A673 (cell line): ENCODE measurements around the gene VDR. TPM values are rescaled to one million over a fixed set of nuclear protein-coding genes. Genes with fewer than 3 reads are reported as not detected.
A peak's percentile ranks its signal among the peaks of the same experiment; 100 is the strongest.

Experiments used
- BruUV-seq: library from RNA; stranded (reverse); fragments of 400-500 nt; replicated peaks from 2 replicates; lab custom pipeline; 2021; lab: Mats Ljungman, UMichigan
- CTCF ChIA-PET: fragments of 300-600 bp; sonication (Branson Sonifier 250); formaldehyde crosslinking; loops from one replicate; lab custom pipeline; 2022; ENCODE audit warnings: antibody characterized with exemption; lab: Charles Lee
- POLR2A ChIA-PET: fragments of 300-600 bp; sonication (Branson Sonifier 250); formaldehyde crosslinking; loops from one replicate; lab custom pipeline; 2022; ENCODE audit warnings: antibody characterized with exemption; ENCODE audit not compliant: low non-redundant PET; lab: Charles Lee
- DNase-seq: peaks from one replicate; pipeline ENCODE4 v3.0.0-alpha.2; 2015; ENCODE audit warnings: low spot score
- H3K27ac ChIP-seq: fragments of 200-600 bp; sonication (generic); 2 replicates; pipeline ENCODE4 v1.5.1; 2016; ENCODE audit warnings: mixed run types, low read depth, mild to moderate bottlenecking, mixed read lengths, antibody characterized with exemption, low read length; ENCODE audit not compliant: poor library complexity, severe bottlenecking
- H3K27me3 ChIP-seq: fragments of 200-600 bp; sonication (generic); replicated peaks from 2 replicates; pipeline ENCODE4 v1.6.1; 2017; ENCODE audit warnings: mixed run types, low read depth, mild to moderate bottlenecking, mixed read lengths, antibody characterized with exemption, low read length; ENCODE audit not compliant: insufficient read depth, poor library complexity
- H3K36me3 ChIP-seq: fragments of 200-600 bp; sonication (generic); 2 replicates; pipeline ENCODE4 v1.6.1; 2016; ENCODE audit warnings: mixed run types, mild to moderate bottlenecking, mixed read lengths, antibody characterized with exemption, low read length; ENCODE audit not compliant: insufficient read depth, poor library complexity, severe bottlenecking
- H3K4me1 ChIP-seq: fragments of 200-600 bp; sonication (generic); 2 replicates; pipeline ENCODE4 v1.6.1; 2017; ENCODE audit warnings: mixed run types, mild to moderate bottlenecking, mixed read lengths, antibody characterized with exemption, low read length; ENCODE audit not compliant: insufficient read depth, poor library complexity, severe bottlenecking
- H3K4me3 ChIP-seq: fragments of 200-600 bp; sonication (generic); 2 replicates; pipeline ENCODE4 v1.5.1; 2016; ENCODE audit warnings: low read depth, mixed run types, mild to moderate bottlenecking, mixed read lengths, low read length; ENCODE audit not compliant: poor library complexity, severe bottlenecking
- H3K9me3 ChIP-seq: fragments of 200-600 bp; sonication (generic); 2 replicates; pipeline ENCODE4 v1.6.1; 2016; ENCODE audit warnings: mixed run types, low read depth, mild to moderate bottlenecking, mixed read lengths, antibody characterized with exemption, low read length; ENCODE audit not compliant: poor library complexity, severe bottlenecking
- CTCF ChIP-seq: fragments of 300-800, 200-600 bp; sonication (generic); conservative IDR thresholded peaks from 2 replicates; pipeline ENCODE4 v1.5.1; 2017; ENCODE audit warnings: low read depth, mild to moderate bottlenecking, antibody characterized with exemption, low read length, moderate library complexity, mixed read lengths
- EZH2 ChIP-seq: fragments of 200-600 bp; sonication (generic); IDR thresholded peaks from 2 replicates; pipeline ENCODE4 v1.6.1; 2017; ENCODE audit warnings: borderline replicate concordance, low read depth, mild to moderate bottlenecking, mixed read lengths, antibody characterized with exemption, low read length; ENCODE audit not compliant: poor library complexity, severe bottlenecking
- intact Hi-C: fragments of 100-400 bp; cut with micrococcal nuclease; formaldehyde crosslinking; loops from one replicate; pipeline ENCODE4 v1.10.0; 2022; ENCODE audit not compliant: unreplicated experiment
- total RNA-seq: library from RNA; stranded (reverse); gene quantifications from 2 replicates; pipeline ENCODE4 v1.2.3, GENCODE V29; 2021

Gene VDR
- total RNA-seq, 1 experiment from 2014 or later: 0.43 TPM

- Histone ChIP-seq H3K27ac (no peak overlapping the region), H3K9me3 (no peaks in the 10 kb centered on the region), H3K4me3 (no peak overlapping the region), H3K36me3 (no peaks in the 10 kb centered on the region), H3K4me1 (no peaks in the 10 kb centered on the region), H3K27me3 (no peaks in the 10 kb centered on the region)
- no peak for TF ChIP-seq EZH2
- TF ChIP-seq CTCF: no peak
- no TSS peak for BruUV-seq
- intact Hi-C loops: loop anchor here (2.0 to 5.0 kb wide), 2 partner anchors 61 to 187 kb away; no protein-coding TSS in a partner anchor
- CTCF ChIA-PET: interaction anchor here (0.8 to 2.5 kb wide), 23 partner anchors 10 to 807 kb away, joined by 3 to 15 read pairs (median 5); partner anchors contain the start of genes HDAC7, RPAP3 and SLC48A1
- POLR2A ChIA-PET: interaction anchor here (0.6 kb wide), 1 partner anchor 757 kb away, joined by 3 read pairs; no protein-coding TSS in a partner anchor
- no peak for DNase-seq
These were observed 65.4 kb downstream of the VDR start for GRCh38 chr12:47839214-47839876.

- CTCF ChIA-PET: interaction anchor here (0.7 to 2.5 kb wide), 28 partner anchors 8 to 806 kb away, joined by 3 to 15 read pairs (median 5); partner anchors contain the start of genes HDAC7, RAPGEF3, RPAP3 and SLC48A1
- intact Hi-C loops: loop anchor here (1.0 to 5.0 kb wide), 4 partner anchors 41 to 186 kb away; no protein-coding TSS in a partner anchor
- no peaks in the 10 kb centered on the region for H3K9me3 ChIP-seq
- H3K27ac ChIP-seq: no peak overlapping the region
- no TSS peak for BruUV-seq
- H3K27me3 ChIP-seq: no peaks in the 10 kb centered on the region
- TF ChIP-seq CTCF (peak; percentile 62), EZH2 (no peak)
- H3K4me1 ChIP-seq: no peaks in the 10 kb centered on the region
- POLR2A ChIA-PET: interaction anchor here (0.6 kb wide), 1 partner anchor 756 kb away, joined by 3 read pairs; no protein-coding TSS in a partner anchor
- DNase-seq: peak; percentile 70
- no peak overlapping the region for H3K4me3 ChIP-seq
- H3K36me3 ChIP-seq: no peaks in the 10 kb centered on the region
These were observed 66.4 kb downstream of the VDR start for GRCh38 chr12:47838286-47838931.
